HS-5 (cell line): Measurements from ENCODE around the gene GUCA2A.
"Not testable (repeated sequence)": the region's sequence is repeated elsewhere in the genome, so short reads cannot be mapped to it uniquely, and the experiment has no call there.

Experiments
- DNase-seq: peaks from one replicate; pipeline ENCODE4 v3.0.0-alpha.2; 2012; ENCODE audit warnings: low read depth

The GUCA2A gene

DNA sequence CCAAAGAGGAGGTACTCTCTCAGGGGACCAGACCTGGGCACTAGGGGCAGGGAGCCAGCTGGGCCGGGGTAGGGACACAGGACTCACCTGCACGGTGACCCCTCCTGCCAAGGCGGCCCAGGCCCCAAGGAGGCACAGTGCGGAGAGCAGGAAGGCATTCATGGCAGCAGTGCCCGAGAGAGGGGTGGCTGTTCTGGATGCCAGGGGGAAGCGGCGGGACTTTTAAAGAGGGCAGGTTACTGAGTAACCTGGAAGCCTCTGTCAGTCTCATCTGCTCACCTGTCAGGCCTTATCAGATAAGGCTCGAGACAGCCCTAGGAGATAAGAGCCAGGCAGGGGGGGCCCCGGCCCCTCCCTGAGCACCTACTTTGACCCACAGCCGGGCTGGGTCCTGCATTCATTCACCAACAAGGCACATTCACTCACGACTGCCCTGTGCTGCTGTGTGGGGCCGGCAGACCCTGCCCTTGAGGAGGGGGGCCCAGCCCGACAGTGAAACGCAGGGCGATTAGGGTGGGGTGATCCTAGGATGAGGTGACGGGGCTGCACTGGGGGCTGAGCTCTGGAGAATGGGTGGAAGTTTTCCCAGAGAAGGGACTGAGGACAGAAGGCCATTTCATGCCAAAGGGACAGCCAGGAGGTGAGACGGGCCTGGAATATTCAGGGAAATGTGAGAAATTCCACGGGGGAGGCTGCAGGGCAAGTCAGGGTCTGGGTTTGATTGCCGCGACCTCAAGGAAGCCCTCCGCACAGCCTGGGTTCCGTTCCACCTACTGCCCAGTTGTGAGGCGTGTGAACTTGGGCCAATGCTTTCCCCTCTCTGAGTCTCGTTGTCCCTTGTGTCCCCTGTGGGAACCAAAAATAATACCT lies at the start of gene GUCA2A:
TSS of gene GUCA2A (minus strand) at position 195 of the 870 bp plus-strand sequence. CDS start at position 162, 33 bp downstream.
- DNase-seq = no peak

DNA sequence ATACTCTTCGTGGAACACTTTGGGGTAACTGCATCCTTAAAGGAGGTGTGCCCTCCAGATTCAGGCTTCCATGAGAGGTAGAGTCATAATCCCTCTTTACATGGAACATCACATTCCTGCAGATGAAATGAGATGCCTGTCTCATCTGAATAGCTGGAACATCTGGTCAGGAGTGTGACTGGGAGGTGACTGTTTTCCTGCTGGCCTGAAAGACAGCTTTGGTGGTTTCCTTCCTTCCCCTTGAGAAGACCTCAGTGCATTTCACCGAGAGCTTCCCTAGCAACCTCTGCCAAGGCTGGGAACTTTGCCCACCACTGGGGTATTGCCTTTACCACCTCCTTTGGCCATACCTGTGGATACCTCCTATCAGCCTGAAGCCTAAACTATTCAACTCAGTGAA lies 46.7 kb upstream of the GUCA2A start:
- DNase-seq = peak; percentile 72

GRCh38 chr1:42210421-42211133 lies 46.0 kb upstream of the GUCA2A start:
- peak; percentile 66 for DNase-seq

GRCh38 chr1:42209526-42210251 lies 45.1 kb upstream of the GUCA2A start:
- no peak for DNase-seq

DNA sequence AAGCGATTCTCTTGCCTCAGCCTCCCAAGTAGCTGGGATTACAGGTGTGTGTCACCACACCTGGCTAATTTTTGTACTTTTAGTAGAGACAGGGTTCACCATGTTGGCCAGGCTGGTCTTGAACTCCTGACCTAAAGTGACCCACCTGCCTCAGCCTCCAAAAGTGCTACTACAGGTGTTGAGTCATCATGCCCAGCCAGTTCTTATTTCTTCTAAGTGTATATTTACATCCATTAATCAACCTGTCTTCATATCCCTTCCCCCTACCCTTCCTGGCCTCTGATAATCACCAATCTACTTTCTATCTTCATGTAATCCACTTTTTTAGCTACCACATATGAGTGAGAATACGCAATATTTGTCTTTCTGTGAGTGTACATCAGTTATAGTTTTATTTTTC lies 42.4 kb upstream of the GUCA2A start:
- DNase-seq = not testable (repeated sequence)

- no peak for DNase-seq
Measured at GRCh38 chr1:42206164-42206563, 41.6 kb upstream of the GUCA2A start.

DNA sequence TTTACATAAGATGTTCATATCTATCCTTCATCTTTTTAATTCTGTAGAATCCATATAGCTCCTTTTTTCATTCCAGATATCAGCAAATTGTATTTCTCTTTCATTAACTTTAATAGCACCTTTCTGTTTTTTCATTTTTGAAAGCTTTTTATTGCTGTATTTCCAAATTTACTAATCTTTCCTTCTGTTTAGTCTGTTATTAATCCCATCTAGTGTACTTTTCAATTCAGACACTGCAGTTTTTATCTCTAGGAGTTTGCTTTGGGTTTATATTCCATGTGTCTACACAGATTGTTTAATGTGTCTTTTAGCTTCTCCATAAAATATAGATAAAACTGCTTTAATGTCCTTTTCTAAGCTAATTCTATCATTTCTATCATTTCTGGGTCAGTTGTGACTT lies 37.4 kb upstream of the GUCA2A start:
- DNase-seq = no peak

DNA sequence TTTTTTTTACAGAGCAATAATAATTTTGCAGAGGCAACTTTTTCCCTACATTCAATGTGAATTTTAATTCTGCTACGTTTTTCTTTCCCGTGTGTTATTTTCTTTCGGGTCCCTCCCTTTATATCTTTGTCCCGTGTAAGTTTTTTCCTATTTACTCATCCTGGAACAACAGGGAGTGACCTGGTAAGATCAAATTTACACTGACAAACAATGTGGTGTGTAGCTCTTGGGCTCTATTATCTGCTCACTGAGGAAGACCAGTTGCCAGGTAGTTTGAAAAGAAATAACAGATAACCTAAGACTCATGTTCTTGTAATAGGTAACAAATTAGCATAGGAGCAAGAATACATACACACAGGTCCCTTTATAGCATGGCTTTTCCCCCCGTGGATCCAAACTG lies 33.7 kb upstream of the GUCA2A start:
- DNase-seq = no peak

DNA sequence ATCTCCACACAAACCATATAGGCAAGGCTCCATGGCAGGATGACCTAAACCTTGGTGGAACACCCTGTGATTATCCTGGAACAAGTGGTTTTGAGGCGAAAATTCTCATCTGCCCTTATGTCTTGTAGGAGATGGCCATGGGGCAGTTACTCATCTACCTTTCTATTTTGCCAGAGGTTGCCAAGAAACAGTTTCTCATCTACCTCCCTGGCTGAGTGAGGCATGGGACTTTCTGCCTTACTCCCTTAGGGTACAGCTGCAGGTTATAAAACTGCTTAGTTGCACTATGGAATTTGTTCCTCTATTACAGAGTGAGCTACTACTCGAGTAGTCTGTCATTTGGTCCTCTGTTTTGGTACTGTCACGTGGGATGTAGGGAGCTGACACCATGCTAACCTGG lies 31.3 kb upstream of the GUCA2A start:
- DNase-seq = no peak

GRCh38 chr1:42192106-42192505 lies 27.6 kb upstream of the GUCA2A start:
- no peak for DNase-seq

DNA sequence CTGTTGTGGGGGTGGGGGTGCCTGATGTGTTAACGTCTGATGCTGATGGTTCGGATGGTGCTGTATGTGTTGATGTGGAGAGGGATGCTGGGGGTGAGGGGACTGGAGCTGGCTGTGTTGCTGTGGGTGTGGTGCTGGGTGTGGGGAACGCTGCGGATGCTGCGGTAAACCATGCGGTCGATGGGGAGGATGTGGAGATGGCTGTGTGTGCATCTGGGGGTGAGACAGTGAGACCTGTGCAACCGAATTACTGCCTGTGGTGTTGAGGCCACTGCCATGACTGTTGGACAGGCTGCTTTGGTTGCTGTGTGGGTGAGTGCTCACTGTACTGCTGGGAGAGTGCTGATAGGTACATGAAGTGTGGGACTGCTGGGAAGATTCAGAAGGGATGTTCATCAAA lies 26.8 kb upstream of the GUCA2A start:
- no peak for DNase-seq

DNA sequence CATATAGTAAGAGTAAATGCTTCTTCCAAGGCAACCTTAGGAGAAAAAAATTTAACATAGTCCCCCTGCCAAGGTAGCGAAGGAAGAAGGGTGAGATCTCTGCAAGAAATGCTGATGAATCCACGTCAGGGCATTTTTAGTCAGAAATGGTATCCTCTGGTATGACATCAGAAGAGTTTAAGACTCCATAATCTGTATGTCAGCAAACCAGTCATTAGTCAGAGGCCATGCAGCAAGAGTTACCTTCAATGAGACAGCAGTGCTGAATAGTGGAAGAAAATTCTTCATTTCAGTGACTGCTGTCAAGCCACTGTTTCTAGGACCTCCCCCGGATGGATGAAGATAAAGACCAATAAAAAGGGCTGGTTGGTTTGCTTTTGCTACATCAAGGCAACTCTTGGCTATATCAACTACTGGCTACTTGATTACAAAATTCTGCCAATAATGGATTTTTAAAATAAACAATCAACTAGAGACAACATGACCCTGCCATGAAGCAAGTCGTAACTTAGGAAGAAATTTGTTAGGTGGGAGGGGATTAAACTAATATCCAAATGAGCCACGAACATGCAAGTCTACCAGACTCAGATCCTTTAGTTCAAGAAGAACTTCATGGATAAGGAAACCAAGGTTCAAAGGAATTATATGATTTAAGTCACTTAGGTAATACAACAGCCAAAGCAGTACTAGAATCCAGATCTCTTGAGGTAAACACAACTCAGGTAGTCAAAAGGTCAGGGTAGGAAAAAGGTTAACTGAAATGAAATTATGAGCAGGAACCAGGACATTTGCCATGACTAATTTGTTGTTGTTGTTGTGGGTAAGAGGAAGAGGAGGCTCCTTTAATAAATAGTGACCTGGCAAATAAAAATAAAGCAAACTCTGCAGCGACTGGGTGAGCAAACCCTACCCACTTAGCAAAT lies 25.6 kb upstream of the GUCA2A start:
- no peak for DNase-seq

DNA sequence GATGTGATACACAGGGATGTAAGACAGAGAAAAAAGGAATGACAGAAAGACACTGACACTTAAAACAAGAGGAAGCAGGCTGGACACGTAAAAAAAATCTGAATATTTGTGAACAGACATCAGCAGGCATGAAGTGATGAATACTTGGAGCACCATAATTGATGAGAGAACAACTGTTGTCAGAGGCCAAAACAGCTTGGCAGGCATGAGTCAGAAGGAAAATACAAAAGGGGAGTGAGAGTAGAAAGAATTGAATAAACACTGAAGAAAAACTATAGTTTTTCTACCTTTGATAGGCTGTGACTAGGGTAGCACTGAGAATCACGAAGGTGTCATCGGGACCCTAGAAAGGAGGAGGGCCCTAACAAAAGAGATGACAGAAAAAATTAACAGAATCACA lies 21.6 kb upstream of the GUCA2A start:
- peak; percentile 58 for DNase-seq

DNA sequence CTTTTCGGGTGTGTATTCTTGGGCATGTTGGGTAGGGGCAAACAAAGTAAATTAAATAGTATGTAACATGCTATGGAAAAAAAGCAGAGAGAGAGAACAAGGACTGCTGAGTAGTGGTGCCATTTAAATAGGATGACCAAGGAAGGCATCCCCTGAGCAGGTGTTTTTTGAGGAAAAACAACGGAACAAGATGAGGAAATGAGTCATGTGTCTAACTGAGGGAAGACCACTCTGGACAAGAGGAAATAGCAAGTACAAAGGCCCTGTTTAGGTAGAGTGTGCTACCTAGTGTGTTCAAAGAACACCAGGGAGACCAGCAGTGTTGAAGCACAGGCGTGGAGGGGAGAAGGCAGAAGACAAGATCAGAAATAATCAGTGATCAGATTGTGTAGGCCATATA lies 20.1 kb upstream of the GUCA2A start:
- DNase-seq = no peak

DNA sequence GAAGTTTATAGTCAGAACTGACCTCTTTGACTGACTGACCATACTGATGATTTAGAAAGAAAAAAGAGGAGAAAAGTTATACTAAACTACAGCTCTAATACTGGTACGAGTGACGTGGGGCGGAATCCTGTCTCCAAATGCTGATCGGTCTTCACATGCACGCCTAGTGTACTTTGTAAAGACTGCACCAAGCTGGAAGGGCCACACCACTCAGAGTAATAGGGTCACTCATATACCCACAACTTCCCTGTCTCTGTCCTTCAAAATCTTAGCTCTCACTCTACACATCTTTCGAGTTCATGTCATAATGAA lies 19.4 kb upstream of the GUCA2A start:
- no peak for DNase-seq

- DNase-seq = no peak
Measured at GRCh38 chr1:42183210-42183956, 18.8 kb upstream of the GUCA2A start.

- DNase-seq = no peak
Measured at GRCh38 chr1:42181687-42182086, 17.1 kb upstream of the GUCA2A start.

DNA sequence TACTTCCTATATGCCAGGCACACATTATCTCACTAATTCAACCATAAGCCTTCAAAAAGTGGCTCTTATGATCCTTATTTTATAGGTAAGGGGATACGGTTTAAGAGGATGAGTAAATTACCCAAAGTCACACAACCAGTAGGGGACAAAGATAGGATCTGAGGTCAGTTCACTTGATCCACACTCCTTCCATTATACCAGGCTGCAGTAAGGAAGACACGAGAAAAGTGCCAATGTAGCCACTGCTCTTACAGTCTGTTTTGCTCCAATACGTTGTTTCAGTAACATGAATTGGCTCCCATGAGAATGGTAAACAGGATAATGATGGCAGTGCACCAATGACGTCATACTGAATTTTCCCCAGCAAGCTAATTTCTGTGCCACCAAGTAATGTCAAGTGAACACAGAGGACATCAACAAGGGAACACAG lies 15.4 kb upstream of the GUCA2A start:
- no peak for DNase-seq

GRCh38 chr1:42179275-42179674 lies 14.7 kb upstream of the GUCA2A start:
- no peak for DNase-seq

GRCh38 chr1:42178249-42178648 lies 13.7 kb upstream of the GUCA2A start:
- no peak for DNase-seq

GRCh38 chr1:42177541-42177981 lies 13.0 kb upstream of the GUCA2A start:
- no peak for DNase-seq
